ENCODE data around the gene SALL4. TPM values are rescaled to one million over a fixed set of nuclear protein-coding genes. Genes with fewer than 3 reads are reported as not detected.
A peak's percentile ranks its signal among the peaks of the same experiment; 100 is the strongest.
"Not testable (repeated sequence)": the region's sequence is repeated elsewhere in the genome, so short reads cannot be mapped to it uniquely, and the experiment has no call there.

Gene SALL4
- total and polyA plus RNA-seq, 4 donors, result 0.12 to 0.19 (median 0.18) TPM; not detected in 1

- WGBS, 2 donors, result 96 to 97% methylated on average over 8 of the region's 8 CpGs
- H3K27me3 ChIP-seq (ENCODE audit: control insufficient read depth in 1 of 2, insufficient read depth in 2 of 2, low read length in 1 of 2); intact Hi-C loops (cut with DNase I); ATAC-seq (ENCODE audit: low FRiP score); H3K4me1 ChIP-seq (ENCODE audit: control insufficient read depth in 1 of 2, insufficient read depth in 2 of 2, low read length in 2 of 2); H3K9me3 ChIP-seq (ENCODE audit: control insufficient read depth, low read length); H3K36me3 ChIP-seq (ENCODE audit: control insufficient read depth in 1 of 2, insufficient read depth in 2 of 2, low read length in 1 of 2); H3K4me3 ChIP-seq (ENCODE audit: low read length in 2 of 2): not testable (repeated sequence)
- peak in 1 of 2 donors; percentile 8 for DNase-seq
- peak overlapping the region in 1 of 2 donors; percentile 18 for H3K27ac ChIP-seq (ENCODE audit: low read depth in 1 of 2, low read length in 2 of 2)
These were observed 49.1 kb downstream of the SALL4 start for GRCh38 chr20:51753220-51753619.

GRCh38 chr20:51752343-51752951, 49.9 kb downstream of the SALL4 start:
- H3K4me3 ChIP-seq (ENCODE audit: low read length in 2 of 2), result no peak overlapping the region
- H3K36me3 ChIP-seq (ENCODE audit: control insufficient read depth in 1 of 2, insufficient read depth in 2 of 2, low read length in 1 of 2), result no peaks in the 10 kb centered on the region
- DNase-seq, result peak in 1 of 2 donors; percentile 26
- H3K4me1 ChIP-seq (ENCODE audit: control insufficient read depth in 1 of 2, insufficient read depth in 2 of 2, low read length in 2 of 2), result peaks cover 0 to 3% of the 10 kb centered on the region in 2 donors
- H3K9me3 ChIP-seq (ENCODE audit: control insufficient read depth, low read length), result no peaks in the 10 kb centered on the region
- H3K27me3 ChIP-seq (ENCODE audit: control insufficient read depth in 1 of 2, insufficient read depth in 2 of 2, low read length in 1 of 2), result no peaks in the 10 kb centered on the region
- intact Hi-C loops (cut with DNase I), result no loop called here
- H3K27ac ChIP-seq (ENCODE audit: low read depth in 1 of 2, low read length in 2 of 2), result peak overlapping the region; percentile 65 to 95
- ATAC-seq (ENCODE audit: low FRiP score), result peak; percentile 56
- WGBS, 2 donors, result 3 to 7% methylated on average over 9 of the region's 9 CpGs

- no peak overlapping the region for H3K4me3 ChIP-seq (ENCODE audit: low read length in 2 of 2)
- H3K9me3 ChIP-seq (ENCODE audit: control insufficient read depth, low read length), result no peaks in the 10 kb centered on the region
- DNase-seq (peak in 1 of 2 donors; percentile 60), ATAC-seq (ENCODE audit: low FRiP score) (no peak)
- WGBS, 2 donors, result 80 to 86% methylated on average over 10 of the region's 10 CpGs
- H3K4me1 ChIP-seq (ENCODE audit: control insufficient read depth in 1 of 2, insufficient read depth in 2 of 2, low read length in 2 of 2), result peaks cover 0 to 3% of the 10 kb centered on the region in 2 donors
- peak overlapping the region; percentile 11 to 93 for H3K27ac ChIP-seq (ENCODE audit: low read depth in 1 of 2, low read length in 2 of 2)
- no peaks in the 10 kb centered on the region for H3K36me3 ChIP-seq (ENCODE audit: control insufficient read depth in 1 of 2, insufficient read depth in 2 of 2, low read length in 1 of 2)
- intact Hi-C loops (cut with DNase I), result no loop called here
- H3K27me3 ChIP-seq (ENCODE audit: control insufficient read depth in 1 of 2, insufficient read depth in 2 of 2, low read length in 1 of 2), result no peaks in the 10 kb centered on the region
These were observed 51.4 kb downstream of the SALL4 start for GRCh38 chr20:51750770-51751388.

- DNase-seq, result peak; percentile 89 to 93
- Histone ChIP-seq H3K27ac (ENCODE audit: low read depth in 1 of 2, low read length in 2 of 2) (peak overlapping the region in 1 of 2 donors; percentile 93), H3K4me1 (ENCODE audit: control insufficient read depth in 1 of 2, insufficient read depth in 2 of 2, low read length in 2 of 2) (peaks cover 0 to 3% of the 10 kb centered on the region in 2 donors), H3K27me3 (ENCODE audit: control insufficient read depth in 1 of 2, insufficient read depth in 2 of 2, low read length in 1 of 2) (no peaks in the 10 kb centered on the region), H3K4me3 (ENCODE audit: low read length in 2 of 2) (no peak overlapping the region), H3K9me3 (ENCODE audit: control insufficient read depth, low read length) (no peaks in the 10 kb centered on the region), H3K36me3 (ENCODE audit: control insufficient read depth in 1 of 2, insufficient read depth in 2 of 2, low read length in 1 of 2) (no peaks in the 10 kb centered on the region)
- WGBS, 2 donors, result 15 to 23% methylated on average over 19 of the region's 19 CpGs
- ATAC-seq (ENCODE audit: low FRiP score), result peak; percentile 93
- intact Hi-C loops (cut with DNase I), result no loop called here
These were observed 52.1 kb downstream of the SALL4 start for GRCh38 chr20:51750037-51750769.

GRCh38 chr20:51749674-51750036, 52.7 kb downstream of the SALL4 start:
- Histone ChIP-seq H3K4me3 (ENCODE audit: low read length in 2 of 2) (no peak overlapping the region), H3K36me3 (ENCODE audit: control insufficient read depth in 1 of 2, insufficient read depth in 2 of 2, low read length in 1 of 2) (no peaks in the 10 kb centered on the region), H3K27ac (ENCODE audit: low read depth in 1 of 2, low read length in 2 of 2) (peak overlapping the region in 1 of 2 donors; percentile 71), H3K27me3 (ENCODE audit: control insufficient read depth in 1 of 2, insufficient read depth in 2 of 2, low read length in 1 of 2) (no peaks in the 10 kb centered on the region), H3K9me3 (ENCODE audit: control insufficient read depth, low read length) (no peaks in the 10 kb centered on the region), H3K4me1 (ENCODE audit: control insufficient read depth in 1 of 2, insufficient read depth in 2 of 2, low read length in 2 of 2) (peaks cover 0 to 3% of the 10 kb centered on the region in 2 donors)
- peak; percentile 42 for ATAC-seq (ENCODE audit: low FRiP score)
- no peak for DNase-seq
- intact Hi-C loops (cut with DNase I), result no loop called here
- WGBS, 2 donors, result 0 to 2% methylated on average over 1 of the region's 1 CpG

GRCh38 chr20:51747182-51747911, 55.0 kb downstream of the SALL4 start:
- no peaks in the 10 kb centered on the region for H3K9me3 ChIP-seq (ENCODE audit: control insufficient read depth, low read length)
- peaks cover 0 to 3% of the 10 kb centered on the region in 2 donors for H3K4me1 ChIP-seq (ENCODE audit: control insufficient read depth in 1 of 2, insufficient read depth in 2 of 2, low read length in 2 of 2)
- no peaks in the 10 kb centered on the region for H3K36me3 ChIP-seq (ENCODE audit: control insufficient read depth in 1 of 2, insufficient read depth in 2 of 2, low read length in 1 of 2)
- intact Hi-C loops (cut with DNase I), result no loop called here
- ATAC-seq (ENCODE audit: low FRiP score) (no peak), DNase-seq (peak in 1 of 2 donors; percentile 48)
- no peaks in the 10 kb centered on the region for H3K27me3 ChIP-seq (ENCODE audit: control insufficient read depth in 1 of 2, insufficient read depth in 2 of 2, low read length in 1 of 2)
- 85 to 90% methylated on average over 7 of the region's 7 CpGs for WGBS, 2 donors
- H3K27ac ChIP-seq (ENCODE audit: low read depth in 1 of 2, low read length in 2 of 2), result no peak overlapping the region
- H3K4me3 ChIP-seq (ENCODE audit: low read length in 2 of 2), result no peak overlapping the region

- H3K36me3 ChIP-seq (ENCODE audit: control insufficient read depth in 1 of 2, insufficient read depth in 2 of 2, low read length in 1 of 2), result no peaks in the 10 kb centered on the region
- no peaks in the 10 kb centered on the region for H3K27me3 ChIP-seq (ENCODE audit: control insufficient read depth in 1 of 2, insufficient read depth in 2 of 2, low read length in 1 of 2)
- 93% methylated on average over 3 of the region's 3 CpGs for WGBS, 2 donors
- intact Hi-C loops (cut with DNase I), result no loop called here
- no peak overlapping the region for H3K4me3 ChIP-seq (ENCODE audit: low read length in 2 of 2)
- no peak overlapping the region for H3K27ac ChIP-seq (ENCODE audit: low read depth in 1 of 2, low read length in 2 of 2)
- DNase-seq (no peak), ATAC-seq (ENCODE audit: low FRiP score) (no peak)
- H3K4me1 ChIP-seq (ENCODE audit: control insufficient read depth in 1 of 2, insufficient read depth in 2 of 2, low read length in 2 of 2), result peaks cover 0 to under 1% of the 10 kb centered on the region in 2 donors
- H3K9me3 ChIP-seq (ENCODE audit: control insufficient read depth, low read length), result no peaks in the 10 kb centered on the region
These were observed 56.5 kb downstream of the SALL4 start for GRCh38 chr20:51745804-51746203.

- ATAC-seq (ENCODE audit: low FRiP score) (no peak), DNase-seq (no peak)
- Histone ChIP-seq H3K4me3 (ENCODE audit: low read length in 2 of 2) (no peak overlapping the region), H3K36me3 (ENCODE audit: control insufficient read depth in 1 of 2, insufficient read depth in 2 of 2, low read length in 1 of 2) (no peaks in the 10 kb centered on the region), H3K27me3 (ENCODE audit: control insufficient read depth in 1 of 2, insufficient read depth in 2 of 2, low read length in 1 of 2) (no peaks in the 10 kb centered on the region), H3K27ac (ENCODE audit: low read depth in 1 of 2, low read length in 2 of 2) (no peak overlapping the region), H3K4me1 (ENCODE audit: control insufficient read depth in 1 of 2, insufficient read depth in 2 of 2, low read length in 2 of 2) (no peaks in the 10 kb centered on the region), H3K9me3 (ENCODE audit: control insufficient read depth, low read length) (no peaks in the 10 kb centered on the region)
- intact Hi-C loops (cut with DNase I), result no loop called here
- WGBS, 2 donors, result 96 to 97% methylated on average over 3 of the region's 3 CpGs
These were observed 61.5 kb downstream of the SALL4 start for GRCh38 chr20:51740838-51741237.
